ENCODE measurements around the gene EFCAB3.
"Not testable (repeated sequence)": the region's sequence is repeated elsewhere in the genome, so short reads cannot be mapped to it uniquely, and the experiment has no call there.

EFCAB3 gene

DNA sequence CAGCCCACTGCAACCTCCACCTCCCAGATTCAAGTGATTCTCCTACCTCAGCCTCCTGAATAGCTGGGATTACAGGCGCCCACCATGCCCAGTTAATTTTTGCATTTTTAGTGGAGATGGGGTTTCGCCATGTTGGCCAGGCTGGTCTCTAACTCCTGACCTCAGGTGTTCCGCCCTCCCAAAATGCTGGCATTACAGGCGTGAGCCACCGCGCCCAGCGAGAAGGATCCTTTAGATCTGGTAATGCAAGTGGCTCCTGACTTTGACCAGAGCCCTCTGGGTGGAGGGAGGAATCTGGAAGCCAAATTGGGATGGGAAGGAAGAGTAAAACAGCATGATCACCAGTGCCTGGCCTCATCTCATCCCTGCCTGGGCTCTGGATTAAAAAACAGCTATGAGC is 84.9 kb downstream of the EFCAB3 start:
- not testable (repeated sequence) for DNase-seq (ENCODE audit: low spot score)

Data from AG20443 (cell line).